Neuronal stem cell (in vitro differentiated cells): ENCODE measurements around the gene SPATA16.

Experiments
- DNase-seq: peaks from one replicate; pipeline ENCODE4 v3.0.0-alpha.2; 2013; ENCODE audit warnings: low spot score
- H2AFZ ChIP-seq: one replicate; pipeline ENCODE4 v1.6.1; 2013; ENCODE audit warnings: mild to moderate bottlenecking, low read length, inconsistent platforms
- H2AK5ac ChIP-seq: 2 replicates; pipeline ENCODE4 v1.6.1; 2013; ENCODE audit warnings: low read depth, mild to moderate bottlenecking, inconsistent platforms, low read length, moderate library complexity, mixed read lengths
- H2BK120ac ChIP-seq: 2 replicates; pipeline ENCODE4 v1.6.1; 2013; ENCODE audit warnings: low read depth, mild to moderate bottlenecking, inconsistent platforms, low read length, moderate library complexity, mixed read lengths
- H2BK12ac ChIP-seq: one replicate; pipeline ENCODE4 v1.6.1; 2013; ENCODE audit warnings: low read length, inconsistent platforms
- H2BK15ac ChIP-seq: 2 replicates; pipeline ENCODE4 v1.6.1; 2013; ENCODE audit warnings: mild to moderate bottlenecking, low read length, inconsistent platforms, mixed read lengths
- H2BK5ac ChIP-seq: one replicate; pipeline ENCODE4 v1.6.1; 2013; ENCODE audit warnings: inconsistent platforms, mild to moderate bottlenecking, low read length, moderate library complexity
- H3K14ac ChIP-seq: one replicate; pipeline ENCODE4 v1.6.1; 2013; ENCODE audit warnings: low read length, inconsistent platforms
- H3K18ac ChIP-seq: 2 replicates; pipeline ENCODE4 v1.6.1; 2013; ENCODE audit warnings: low read length, inconsistent platforms
- H3K23ac ChIP-seq: 2 replicates; pipeline ENCODE4 v1.6.1; 2013; ENCODE audit warnings: low read depth, mild to moderate bottlenecking, mixed read lengths, low read length, inconsistent platforms; ENCODE audit not compliant: poor library complexity
- H3K27ac ChIP-seq: replicated peaks from 3 replicates; pipeline ENCODE4 v1.5.1; 2013; ENCODE audit warnings: low read length, inconsistent platforms
- H3K27me3 ChIP-seq, 3 experiments: 2 replicates each; pipeline ENCODE4 v1.6.1; 2013; ENCODE audit warnings: low read length in 3 of 3, mild to moderate bottlenecking in 2 of 3, inconsistent platforms in 1 of 3, low read depth in 1 of 3, mixed read lengths in 1 of 3, moderate library complexity in 1 of 3; ENCODE audit not compliant: control insufficient read depth in 3 of 3, insufficient read depth in 3 of 3
- H3K36me3 ChIP-seq, 2 donors: replicated peaks in 1 of 2; 2 replicates each; pipeline ENCODE4 v1.6.1; 2013; ENCODE audit warnings: low read length in 2 of 2; ENCODE audit not compliant: control insufficient read depth in 2 of 2, insufficient read depth in 2 of 2
- H3K4ac ChIP-seq: 2 replicates; pipeline ENCODE4 v1.6.1; 2013; ENCODE audit warnings: inconsistent platforms, mild to moderate bottlenecking, low read length, moderate library complexity
- H3K4me1 ChIP-seq, 2 donors: 1 replicate in 1 of 2; 2 replicates in 1 of 2; pipeline ENCODE4 v1.6.1; 2013; ENCODE audit warnings: low read length in 2 of 2, low read depth in 1 of 2; ENCODE audit not compliant: control insufficient read depth in 2 of 2, insufficient read depth in 1 of 2
- H3K4me2 ChIP-seq: one replicate; pipeline ENCODE4 v1.6.1; 2013; ENCODE audit warnings: mild to moderate bottlenecking, low read length, inconsistent platforms; ENCODE audit not compliant: insufficient read depth, poor library complexity, severe bottlenecking
- H3K4me3 ChIP-seq, 2 donors: 2 replicates each; pipeline ENCODE4 v1.5.1; 2013; ENCODE audit warnings: low read length in 2 of 2, mild to moderate bottlenecking in 2 of 2, inconsistent platforms in 1 of 2, moderate library complexity in 1 of 2
- H3K79me1 ChIP-seq: one replicate; pipeline ENCODE4 v1.6.1; 2013; ENCODE audit warnings: low read depth, mild to moderate bottlenecking, inconsistent platforms, low read length, moderate library complexity
- H3K9ac ChIP-seq: one replicate; pipeline ENCODE4 v1.6.1; 2013; ENCODE audit warnings: mild to moderate bottlenecking, low read depth, low read length, inconsistent platforms; ENCODE audit not compliant: poor library complexity
- H3K9me3 ChIP-seq, 2 donors: replicated peaks in 1 of 2; 2 replicates each; pipeline versions ENCODE3 to v1.6.1; 2013; ENCODE audit warnings: low read length in 2 of 2, mild to moderate bottlenecking in 2 of 2, inconsistent platforms in 1 of 2, low read depth in 1 of 2, mixed read lengths in 1 of 2, moderate library complexity in 1 of 2; ENCODE audit not compliant: control insufficient read depth in 2 of 2, insufficient read depth in 1 of 2
- H4K8ac ChIP-seq: one replicate; pipeline ENCODE4 v1.6.1; 2013; ENCODE audit warnings: low read depth, mild to moderate bottlenecking, inconsistent platforms, low read length, moderate library complexity
- H4K91ac ChIP-seq: one replicate; pipeline ENCODE4 v1.6.1; 2013; ENCODE audit warnings: low read length, low read depth, mild to moderate bottlenecking, inconsistent platforms; ENCODE audit not compliant: poor library complexity
- WGBS, 2 donors: extraction: QIAGEN DNeasy Blood & Tissue Kit; methylation state at CpG; one replicate each; pipeline ENCODE4 v1.1.7; 2013; ENCODE audit warnings: missing lambda C conversion rate in 2 of 2, mixed read lengths in 1 of 2; ENCODE audit not compliant: insufficient read length in 2 of 2, insufficient replicate concordance in 1 of 2; ENCODE audit errors: extremely low coverage in 2 of 2; 5-methylcytosine and 5-hydroxymethylcytosine counted together

SPATA16 gene

DNA sequence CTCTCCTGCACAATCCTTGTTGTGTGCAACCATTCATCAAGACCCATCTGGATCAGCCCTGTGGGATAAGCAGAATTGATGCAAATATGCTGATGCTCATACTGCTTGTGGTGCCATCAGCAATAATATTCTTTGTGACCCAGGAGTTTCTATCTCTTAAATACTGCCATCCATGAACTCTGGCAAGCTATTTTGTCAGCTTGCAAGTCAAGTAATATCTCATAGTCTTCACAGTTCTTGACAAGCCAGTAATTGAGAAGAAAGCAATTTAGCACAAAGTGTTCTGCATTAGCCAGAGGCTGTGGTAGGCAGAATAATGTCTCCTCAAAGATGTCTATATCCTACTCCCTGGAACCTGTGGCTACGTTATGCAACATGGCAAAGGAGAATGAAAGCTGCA lies 49.0 kb downstream of the SPATA16 start:
- H4K91ac ChIP-seq: no peak overlapping the region
- H3K9me3 ChIP-seq: no peaks in the 10 kb centered on the region
- H3K79me1 ChIP-seq: no peaks in the 10 kb centered on the region
- H3K36me3 ChIP-seq: no peaks in the 10 kb centered on the region
- no peak overlapping the region for H2BK12ac ChIP-seq
- no peak overlapping the region for H4K8ac ChIP-seq
- H3K4me3 ChIP-seq: no peak overlapping the region
- no peaks in the 10 kb centered on the region for H3K4me1 ChIP-seq
- H3K14ac ChIP-seq: no peak overlapping the region
- H2BK120ac ChIP-seq: no peak overlapping the region
- no peak overlapping the region for H2BK15ac ChIP-seq
- H2BK5ac ChIP-seq: no peak overlapping the region
- H2AK5ac ChIP-seq: no peak overlapping the region
- DNase-seq: no peak
- no peak overlapping the region for H3K4ac ChIP-seq
- no peaks in the 10 kb centered on the region for H3K27me3 ChIP-seq
- H3K4me2 ChIP-seq: no peak overlapping the region
- H3K23ac ChIP-seq: no peak overlapping the region
- H3K27ac ChIP-seq: no peak overlapping the region
- no peak overlapping the region for H2AFZ ChIP-seq
- no peak overlapping the region for H3K9ac ChIP-seq
- H3K18ac ChIP-seq: no peak overlapping the region
- WGBS, 2 donors: no CpG with 5 or more reads among the region's 1 CpG

DNA sequence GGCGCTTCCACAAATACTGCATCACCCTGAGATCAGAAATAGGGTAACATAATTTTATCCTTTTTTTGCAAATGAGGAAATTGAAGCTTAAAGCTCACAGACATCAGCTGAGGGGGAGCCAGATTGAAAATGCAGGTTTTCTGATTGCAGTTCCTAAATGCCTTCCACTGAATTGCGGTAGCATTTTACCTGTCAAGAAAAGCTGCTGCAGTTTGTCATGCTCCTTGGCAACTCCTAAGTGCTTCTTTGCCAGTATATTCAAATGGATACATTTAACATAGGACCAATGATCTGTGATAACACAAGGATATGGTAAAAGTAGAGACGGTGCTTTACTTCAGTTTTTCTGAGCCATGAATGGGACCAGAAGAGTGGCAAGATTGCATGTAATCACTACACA lies 50.5 kb downstream of the SPATA16 start:
- Histone ChIP-seq H3K4me1 (no peaks in the 10 kb centered on the region), H3K36me3 (no peaks in the 10 kb centered on the region), H3K14ac (no peak overlapping the region), H3K79me1 (no peaks in the 10 kb centered on the region), H2BK5ac (no peak overlapping the region), H3K9me3 (no peaks in the 10 kb centered on the region), H4K8ac (no peak overlapping the region), H2BK15ac (no peak overlapping the region), H3K4ac (no peak overlapping the region), H3K9ac (no peak overlapping the region), H3K27me3 (no peaks in the 10 kb centered on the region), H2BK12ac (no peak overlapping the region), H3K27ac (no peak overlapping the region), H3K4me2 (no peak overlapping the region), H3K18ac (no peak overlapping the region), H3K23ac (no peak overlapping the region), H2AK5ac (no peak overlapping the region), H2AFZ (no peak overlapping the region), H2BK120ac (no peak overlapping the region), H4K91ac (no peak overlapping the region), H3K4me3 (no peak overlapping the region)
- no CpG with 5 or more reads among the region's 3 CpGs for WGBS, 2 donors
- DNase-seq: no peak

DNA sequence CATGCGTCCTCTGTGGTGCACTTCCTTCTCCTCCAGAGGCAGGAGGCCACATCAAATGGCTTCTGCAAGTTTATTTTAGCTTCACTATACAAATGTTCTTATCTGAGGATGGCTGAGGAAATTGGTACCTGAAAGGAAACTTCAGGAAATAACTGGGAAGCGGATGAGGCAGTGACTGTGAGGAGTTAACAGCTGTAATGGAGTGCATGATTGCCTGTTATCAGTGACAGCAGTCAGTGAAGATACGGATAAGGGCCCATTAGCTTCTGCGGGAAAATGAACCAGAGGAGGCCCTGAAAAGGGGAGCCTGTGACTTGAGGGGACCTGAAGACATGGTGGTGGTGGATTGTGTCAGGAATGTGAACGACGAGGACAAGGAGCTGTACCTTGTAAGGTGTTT lies 51.8 kb downstream of the SPATA16 start:
- Histone ChIP-seq H2BK15ac (no peak overlapping the region), H3K27ac (no peak overlapping the region), H3K36me3 (no peaks in the 10 kb centered on the region), H2BK120ac (no peak overlapping the region), H3K14ac (no peak overlapping the region), H2AFZ (no peak overlapping the region), H3K23ac (no peak overlapping the region), H2BK5ac (no peak overlapping the region), H3K18ac (no peak overlapping the region), H4K91ac (no peak overlapping the region), H2BK12ac (no peak overlapping the region), H3K4me3 (no peak overlapping the region), H3K4ac (no peak overlapping the region), H3K4me2 (no peak overlapping the region), H3K27me3 (no peaks in the 10 kb centered on the region), H3K9ac (no peak overlapping the region), H3K9me3 (no peaks in the 10 kb centered on the region), H2AK5ac (no peak overlapping the region), H4K8ac (no peak overlapping the region), H3K79me1 (no peaks in the 10 kb centered on the region), H3K4me1 (no peaks in the 10 kb centered on the region)
- WGBS, 2 donors: no CpG with 5 or more reads among the region's 6 CpGs
- DNase-seq: no peak

DNA sequence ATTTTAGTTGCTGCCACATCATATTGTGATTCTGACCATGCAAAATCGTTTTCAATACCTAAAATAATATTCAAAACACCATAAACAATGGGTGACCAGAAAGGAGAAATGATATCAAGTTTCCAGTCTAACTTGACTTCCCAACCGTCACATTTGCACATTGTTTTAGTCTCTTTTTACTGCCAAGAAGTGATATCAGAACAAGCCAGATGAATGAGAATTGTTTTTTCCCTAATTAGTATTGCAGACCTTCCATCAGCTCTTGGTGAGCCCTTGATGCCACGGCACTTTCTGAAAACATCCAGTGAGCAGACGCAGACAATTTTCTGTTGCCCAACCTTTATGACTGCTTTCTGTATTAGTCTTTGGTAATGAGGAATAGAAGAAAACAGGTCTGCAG lies 62.5 kb downstream of the SPATA16 start:
- no peak for DNase-seq
- Histone ChIP-seq H3K4me2 (no peak overlapping the region), H3K27me3 (no peaks in the 10 kb centered on the region), H3K18ac (no peak overlapping the region), H2AK5ac (no peak overlapping the region), H2BK15ac (no peak overlapping the region), H2AFZ (no peak overlapping the region), H2BK120ac (no peak overlapping the region), H4K91ac (no peak overlapping the region), H3K4ac (no peak overlapping the region), H3K23ac (no peak overlapping the region), H3K79me1 (no peaks in the 10 kb centered on the region), H3K9ac (no peak overlapping the region), H3K9me3 (peaks cover 0 to 3% of the 10 kb centered on the region in 2 donors), H3K14ac (no peak overlapping the region), H2BK5ac (no peak overlapping the region), H3K36me3 (no peaks in the 10 kb centered on the region), H3K4me1 (no peaks in the 10 kb centered on the region), H2BK12ac (no peak overlapping the region), H4K8ac (no peak overlapping the region), H3K4me3 (no peak overlapping the region), H3K27ac (no peak overlapping the region)
- no CpG with 5 or more reads among the region's 4 CpGs for WGBS, 2 donors
